T-helper 2 cell treated with Interferon-gamma antibody and Interleukin-4, amounts not matched to agents 100 ng/mL and 5 ng/mL, for 36 hours (primary cell): ENCODE measurements around the gene CRYAB. TPM values are rescaled to one million over a fixed set of nuclear protein-coding genes. Genes with fewer than 3 reads are reported as not detected.

ENCODE experiments used
- intact Hi-C: fragments of 100-400 bp; cut with micrococcal nuclease; formaldehyde crosslinking; loops from one replicate; pipeline ENCODE4 v1.15.1; 2023
- total RNA-seq: library from RNA; stranded (reverse); gene quantifications from 2 replicates; pipeline ENCODE4 v1.2.3, GENCODE V29; 2022

The CRYAB gene, protein sequence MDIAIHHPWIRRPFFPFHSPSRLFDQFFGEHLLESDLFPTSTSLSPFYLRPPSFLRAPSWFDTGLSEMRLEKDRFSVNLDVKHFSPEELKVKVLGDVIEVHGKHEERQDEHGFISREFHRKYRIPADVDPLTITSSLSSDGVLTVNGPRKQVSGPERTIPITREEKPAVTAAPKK
- not detected in 2 replicates for total RNA-seq

DNA sequence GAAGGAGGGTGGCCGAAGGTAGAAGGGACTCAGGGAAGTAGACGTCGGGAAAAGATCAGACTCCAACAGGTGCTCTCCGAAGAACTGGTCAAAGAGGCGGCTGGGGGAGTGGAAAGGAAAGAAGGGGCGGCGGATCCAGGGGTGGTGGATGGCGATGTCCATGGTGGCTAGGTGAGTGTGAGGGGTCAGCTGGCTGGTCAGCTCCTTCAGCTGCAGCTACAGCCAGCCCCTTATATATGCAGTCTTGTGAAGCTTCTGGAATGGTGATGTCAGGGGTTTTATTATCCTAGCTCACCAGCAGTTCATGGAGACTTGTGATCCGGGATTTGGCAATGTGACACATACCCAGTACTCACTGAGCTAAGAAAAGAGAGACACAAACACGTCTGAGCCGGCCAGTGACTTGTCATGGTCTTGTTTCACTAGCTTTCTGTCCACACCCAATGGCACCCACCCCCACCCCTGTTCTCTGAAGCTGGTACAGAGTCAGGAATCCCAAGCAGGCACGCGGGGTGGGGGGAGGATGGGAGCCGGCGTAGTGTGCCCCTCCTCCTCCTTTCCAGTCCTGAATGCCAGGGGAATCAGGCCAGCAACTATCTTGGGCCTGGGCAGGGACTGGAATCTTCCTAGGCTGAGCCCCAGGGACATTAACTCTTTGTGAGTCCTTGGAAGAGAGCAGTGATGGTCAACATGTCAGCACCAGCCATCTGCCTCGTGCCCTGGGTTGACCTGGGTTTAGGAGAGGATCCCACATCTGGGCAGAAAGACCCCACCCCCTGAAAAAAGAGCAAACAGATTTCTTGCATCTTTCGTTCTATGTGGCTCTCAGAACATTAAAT is at the start of gene CRYAB:
Gene CRYAB, minus strand, starts transcription at position 208 of the 839 bp plus-strand sequence. Its CDS starts 46 bp downstream, at position 162.
- intact Hi-C loops, result no loop called here

DNA sequence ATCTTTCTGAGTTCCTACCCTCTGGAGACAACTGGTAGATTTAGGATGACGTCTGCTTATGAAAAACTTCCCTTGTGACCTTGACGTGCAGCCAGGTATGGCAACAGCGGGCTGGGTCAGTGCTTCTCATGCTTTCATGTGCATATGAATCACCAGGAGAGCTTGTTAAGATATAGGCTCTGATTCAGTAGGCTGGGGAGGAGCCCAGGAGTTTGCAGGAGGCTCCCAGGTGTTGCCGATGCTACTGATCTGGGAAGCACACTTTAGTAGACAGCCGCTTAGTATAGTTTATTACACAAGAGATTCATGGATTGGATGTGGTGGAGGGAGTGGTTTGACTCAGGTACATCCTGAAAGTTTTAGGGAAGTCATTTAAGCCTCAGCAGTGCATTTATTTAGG is 49.3 kb upstream of the CRYAB start:
- intact Hi-C loops, result no loop called here

DNA sequence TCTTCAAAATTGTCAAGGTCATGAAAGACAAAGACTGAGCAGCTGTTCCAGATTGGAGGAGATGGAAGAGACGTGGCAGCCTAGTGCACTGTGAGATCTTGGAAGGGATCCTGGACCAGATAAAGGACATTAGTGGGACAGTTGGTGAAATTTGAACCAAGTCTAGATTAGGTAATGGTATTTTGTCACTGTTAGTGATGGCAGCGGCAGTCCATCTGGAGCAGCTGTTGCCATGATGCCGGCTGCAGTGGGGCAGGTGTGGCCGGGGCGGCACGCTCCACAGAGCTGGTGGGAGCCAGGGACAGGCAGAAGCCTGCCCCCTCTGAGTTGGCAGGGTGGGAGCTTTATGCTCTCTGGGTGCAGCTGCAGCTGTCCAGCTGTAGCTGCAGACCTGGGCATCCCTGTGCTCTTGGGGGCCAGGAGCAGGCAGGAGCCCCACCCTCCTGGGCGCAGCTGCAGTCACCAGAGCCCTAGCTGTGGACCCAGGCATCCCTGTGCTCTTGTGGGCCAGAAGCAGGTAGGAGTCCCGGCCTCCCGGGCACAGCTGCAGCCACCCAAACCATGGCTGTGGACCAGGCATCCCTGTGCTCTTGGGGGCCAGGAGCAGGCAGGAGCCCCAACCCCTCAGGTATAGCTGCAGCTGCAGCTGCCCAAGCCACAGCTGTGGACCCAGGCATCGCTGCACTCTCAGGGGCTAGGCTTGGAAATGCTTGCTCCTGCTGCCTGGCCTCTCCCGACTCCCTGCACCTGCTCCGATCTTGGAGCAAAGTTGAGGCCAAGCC is 46.3 kb upstream of the CRYAB start:
- intact Hi-C loops, result no loop called here

DNA sequence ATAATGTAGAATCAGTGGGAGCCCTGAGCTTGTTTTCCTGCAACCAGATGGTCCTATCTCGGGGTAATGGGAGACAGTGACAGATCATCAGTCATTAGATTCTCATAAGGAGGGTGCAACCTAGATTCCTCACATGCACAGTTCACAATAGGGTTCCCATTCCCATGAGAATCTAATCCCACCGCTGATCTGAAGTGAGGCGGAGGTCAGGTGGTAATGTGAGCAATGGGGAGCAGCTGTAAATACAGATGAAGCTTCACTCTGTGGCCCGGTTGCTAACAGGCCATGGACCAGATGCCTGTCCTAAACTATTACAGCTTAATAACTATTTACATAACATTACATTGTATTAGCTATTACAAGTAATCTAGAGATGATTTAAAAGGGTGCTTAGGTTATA is 42.6 kb upstream of the CRYAB start:
- intact Hi-C loops, result no loop called here

DNA sequence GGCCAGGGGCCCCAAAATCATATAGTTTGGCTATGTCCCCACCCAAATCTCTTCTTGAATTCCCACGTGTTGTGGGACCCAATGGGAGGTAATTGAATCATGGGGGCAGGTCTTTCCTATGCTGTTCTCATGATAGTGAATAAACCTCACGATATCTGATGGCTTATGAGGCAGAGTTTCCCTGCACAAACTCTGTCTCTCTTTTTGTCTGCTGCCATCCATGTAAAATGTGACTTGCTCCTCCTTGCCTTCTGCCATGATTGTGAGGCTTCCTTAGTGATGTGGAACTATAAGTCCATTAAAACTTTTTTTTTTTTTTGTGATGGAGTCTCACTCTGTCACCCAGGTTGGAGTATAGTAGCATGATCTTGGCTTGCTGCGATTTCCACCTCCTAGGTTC is 40.0 kb upstream of the CRYAB start:
- intact Hi-C loops, result no loop called here

DNA sequence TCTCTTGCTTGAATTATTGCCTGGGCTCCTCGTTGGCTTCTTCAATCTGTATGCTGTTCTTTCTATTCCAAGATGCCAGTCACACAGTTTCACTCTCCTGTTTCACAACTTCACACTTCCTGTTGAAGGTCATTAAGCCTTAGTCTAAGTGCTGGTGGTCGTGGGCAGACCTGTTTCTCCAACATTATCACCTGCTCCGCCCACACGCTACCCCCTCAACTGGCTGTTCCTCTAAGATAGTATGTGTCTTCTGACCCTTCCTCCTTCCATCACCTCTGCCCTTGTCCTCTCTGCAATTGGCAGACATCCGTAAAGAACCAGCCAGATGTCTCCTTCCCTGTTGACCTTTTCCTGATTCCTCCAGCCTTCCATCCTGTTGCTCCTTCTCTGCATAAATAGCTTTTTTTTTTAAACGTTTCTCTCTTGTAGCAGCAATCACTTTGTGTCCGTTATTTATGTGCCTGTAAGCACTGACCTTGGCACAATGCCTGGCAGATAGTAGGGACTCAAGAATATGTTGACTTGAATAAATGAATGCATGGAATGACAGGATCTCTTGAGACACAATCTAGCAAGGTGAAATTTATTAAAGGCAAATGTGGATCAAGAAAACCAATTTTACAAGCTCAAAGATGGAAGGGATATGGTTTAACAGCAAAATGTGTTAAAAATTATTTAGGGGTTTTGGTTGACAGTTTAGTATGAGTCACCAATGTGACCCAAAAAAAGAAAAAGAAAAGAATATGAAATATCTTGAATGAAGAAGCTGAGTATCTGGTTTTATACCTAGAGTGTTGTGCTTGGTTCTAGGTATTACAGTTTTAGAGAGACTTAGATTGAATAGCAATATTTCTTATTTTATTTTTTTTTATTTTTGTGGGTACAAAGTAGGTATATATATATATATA is 38.2 kb upstream of the CRYAB start:
- intact Hi-C loops, result no loop called here

DNA sequence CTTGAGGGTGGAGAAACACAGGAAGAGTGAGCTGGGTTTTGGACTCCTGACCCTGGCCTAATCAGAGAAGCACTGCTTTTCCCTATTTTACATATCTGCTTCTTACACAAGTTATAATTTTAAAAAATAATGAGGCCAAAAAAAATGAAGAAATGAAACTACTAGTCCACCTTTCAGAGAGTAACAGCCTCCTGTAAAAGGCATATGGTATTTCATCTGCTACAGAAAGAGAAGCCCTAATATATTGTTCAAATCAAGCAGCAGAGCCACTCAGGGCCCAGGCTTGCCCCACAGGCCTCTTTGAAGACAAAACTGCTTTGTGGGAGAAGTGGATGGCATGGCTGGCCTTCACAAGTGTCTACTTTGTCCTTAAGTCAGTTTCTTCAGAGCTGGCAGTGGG is 35.6 kb upstream of the CRYAB start:
- intact Hi-C loops, result no loop called here

DNA sequence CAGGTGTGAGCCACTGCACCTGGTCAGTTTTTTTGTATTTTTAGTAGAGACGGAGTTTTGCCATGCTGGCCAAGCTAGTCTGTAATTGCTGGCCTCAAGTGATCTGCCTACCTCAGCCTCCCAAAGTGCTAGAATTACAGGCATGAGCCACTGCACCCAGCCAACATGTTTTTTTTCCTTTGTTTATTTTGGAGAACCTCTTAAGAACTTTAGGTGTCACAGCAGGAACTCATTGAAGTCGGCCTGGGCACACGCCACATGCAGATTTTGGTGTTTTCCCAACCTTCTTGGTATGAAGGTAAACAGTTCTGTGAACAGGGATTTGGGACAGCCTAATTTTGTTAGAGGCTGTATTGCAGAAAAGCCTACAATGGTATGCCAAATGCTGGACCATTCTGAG is 34.9 kb upstream of the CRYAB start:
- intact Hi-C loops, result no loop called here

DNA sequence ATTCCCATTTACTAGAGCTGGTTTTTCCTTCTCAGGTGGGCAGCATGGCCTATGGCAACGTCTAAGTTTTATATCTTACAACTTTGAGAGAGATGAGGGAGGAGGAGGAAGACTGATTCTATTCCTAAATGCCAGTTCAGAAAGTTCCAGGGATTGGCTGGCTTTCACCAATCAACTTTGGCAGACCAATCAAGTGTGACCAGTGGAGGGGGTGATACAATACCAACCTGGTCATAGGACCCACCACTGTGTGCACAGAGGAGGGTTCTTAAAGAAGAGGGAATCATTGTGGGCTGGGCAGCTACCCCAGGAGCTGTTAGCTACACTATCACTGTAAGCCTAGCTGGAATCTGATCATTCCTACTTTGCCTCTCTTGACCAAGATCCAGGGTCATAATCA is 33.6 kb upstream of the CRYAB start:
- intact Hi-C loops, result no loop called here

DNA sequence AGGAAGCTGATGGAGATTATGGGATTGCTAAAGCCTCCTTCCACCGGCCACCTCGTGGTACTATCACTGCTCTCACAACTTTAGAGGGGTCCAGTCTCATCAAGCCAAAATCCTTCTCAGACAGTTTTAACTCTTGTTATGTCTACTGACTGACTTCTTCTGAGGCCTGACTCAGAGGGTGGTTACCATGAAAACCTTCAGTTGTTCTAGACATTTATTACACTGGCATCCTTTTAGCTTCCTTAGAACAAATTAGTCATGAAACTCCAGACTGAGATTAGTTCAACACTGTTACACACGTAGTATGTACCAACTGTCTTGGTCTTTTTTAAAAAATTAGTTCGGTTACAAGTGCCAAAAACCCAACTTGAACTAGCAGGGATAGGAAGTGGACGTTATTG is 33.1 kb upstream of the CRYAB start:
- intact Hi-C loops, result no loop called here

DNA sequence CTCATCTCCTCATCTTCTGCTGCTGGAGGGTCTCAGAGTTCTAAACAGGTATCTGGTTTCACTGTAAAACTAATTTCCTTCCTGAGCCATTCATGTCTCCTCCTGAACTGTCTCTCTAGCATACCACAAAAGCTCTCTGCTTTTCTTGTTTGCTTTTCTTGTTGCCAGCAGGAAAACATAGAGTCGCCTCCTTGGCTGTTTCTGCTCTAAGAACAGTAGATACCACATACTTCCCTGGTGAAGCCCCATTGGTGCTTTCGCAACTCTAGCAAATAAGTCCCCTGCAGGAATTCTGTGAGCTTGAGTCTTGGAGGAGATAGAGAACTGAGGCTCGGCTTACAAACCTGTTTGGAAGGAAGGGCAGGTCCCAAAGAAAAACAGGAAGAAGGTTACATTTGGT is 32.6 kb upstream of the CRYAB start:
- intact Hi-C loops, result no loop called here

DNA sequence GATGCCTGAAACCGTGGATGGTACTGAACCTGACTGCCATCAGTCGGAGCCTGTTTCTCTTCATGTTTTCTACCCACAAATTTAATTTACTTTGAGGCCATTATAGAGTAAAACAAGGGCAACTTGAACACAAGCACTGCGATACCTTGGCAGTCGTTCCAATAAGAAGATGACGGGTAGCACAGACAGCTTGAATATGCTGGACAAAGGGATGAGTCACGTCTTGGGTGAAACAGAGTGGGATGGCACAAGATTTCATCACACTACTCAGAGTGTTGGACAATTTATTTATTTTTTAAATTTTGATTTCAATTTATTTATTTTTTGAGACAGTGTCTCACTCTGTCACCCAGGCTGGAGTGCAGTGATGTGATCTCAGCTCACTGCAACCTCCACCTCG is 31.3 kb upstream of the CRYAB start:
- intact Hi-C loops, result no loop called here

DNA sequence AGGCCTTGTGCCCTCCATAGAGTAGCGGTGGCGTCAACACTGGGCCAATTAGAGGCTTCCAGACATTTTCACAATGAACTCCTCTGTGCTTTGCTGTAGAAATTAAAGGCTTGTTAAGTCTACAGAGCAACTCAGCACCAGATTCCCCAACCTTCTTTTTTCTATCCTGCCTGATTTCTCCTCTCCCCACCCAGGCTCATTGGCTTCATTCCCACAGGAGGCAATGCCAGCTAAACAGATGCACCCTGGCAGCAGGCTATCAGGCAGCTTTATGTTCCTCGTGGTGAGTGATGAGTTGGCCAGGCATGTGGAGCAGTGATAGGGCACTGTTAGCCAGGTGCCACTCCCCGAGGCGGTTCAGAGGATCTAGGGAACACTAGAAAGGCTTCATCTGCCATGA is 30.4 kb upstream of the CRYAB start:
- intact Hi-C loops, result no loop called here

DNA sequence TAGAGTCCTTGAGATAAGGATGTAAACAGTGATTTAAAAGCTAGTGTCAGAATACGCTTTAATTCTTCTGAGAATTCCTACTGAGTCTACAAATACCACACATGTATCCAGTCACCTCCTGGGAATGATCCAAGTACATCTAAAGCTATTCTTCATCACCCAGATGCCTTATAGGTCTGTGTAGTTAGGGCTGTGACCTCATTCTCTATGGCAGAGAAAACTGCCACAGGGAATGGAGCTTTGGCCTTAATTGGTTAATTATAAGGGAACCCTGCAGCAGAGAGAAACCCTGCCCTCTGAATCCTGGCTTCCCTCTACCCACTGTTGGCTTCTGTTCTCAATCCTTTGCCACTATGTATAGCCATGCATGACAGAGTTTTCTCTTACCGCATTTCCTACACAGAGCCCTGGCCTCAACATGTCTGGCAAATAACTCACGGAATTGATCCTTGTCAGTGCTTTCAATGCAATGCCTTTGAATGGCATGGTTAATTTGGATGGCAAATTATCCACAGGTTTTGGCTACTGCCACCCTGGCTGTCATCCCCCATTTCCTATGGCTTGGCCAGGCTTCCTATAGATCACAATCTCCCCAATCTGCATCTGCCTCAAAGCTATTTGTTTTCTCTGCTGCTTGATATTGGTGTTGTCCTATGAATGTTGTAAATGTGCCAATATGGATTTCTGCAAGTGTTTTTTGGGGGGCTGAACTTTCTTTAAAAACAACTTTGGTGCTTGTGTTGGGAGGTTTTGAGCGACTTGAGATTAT is 28.4 kb upstream of the CRYAB start:
- intact Hi-C loops, result no loop called here

DNA sequence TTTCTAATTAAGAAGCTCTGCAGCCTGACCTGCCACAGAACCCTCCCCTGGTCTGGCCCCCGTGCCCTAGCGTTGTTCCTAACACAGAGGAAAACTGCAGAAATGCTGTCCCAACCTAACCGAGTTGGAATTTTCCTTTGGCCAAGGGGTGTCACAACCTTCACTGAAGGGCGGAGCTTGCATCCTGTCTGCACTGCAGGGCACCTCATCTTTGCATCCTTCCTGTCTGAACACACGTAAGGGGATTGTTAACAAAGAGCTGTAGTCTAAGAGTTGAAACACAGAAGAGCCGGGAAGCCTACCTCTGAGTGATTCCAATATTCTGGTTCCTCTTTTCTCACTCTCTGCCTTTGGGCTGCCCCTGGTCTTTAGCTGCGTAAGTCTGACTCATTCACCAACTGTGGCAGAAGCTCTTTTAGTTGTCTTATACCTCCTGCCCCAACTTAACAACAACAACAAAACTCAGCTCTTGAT is 27.2 kb upstream of the CRYAB start:
- intact Hi-C loops, result no loop called here

DNA sequence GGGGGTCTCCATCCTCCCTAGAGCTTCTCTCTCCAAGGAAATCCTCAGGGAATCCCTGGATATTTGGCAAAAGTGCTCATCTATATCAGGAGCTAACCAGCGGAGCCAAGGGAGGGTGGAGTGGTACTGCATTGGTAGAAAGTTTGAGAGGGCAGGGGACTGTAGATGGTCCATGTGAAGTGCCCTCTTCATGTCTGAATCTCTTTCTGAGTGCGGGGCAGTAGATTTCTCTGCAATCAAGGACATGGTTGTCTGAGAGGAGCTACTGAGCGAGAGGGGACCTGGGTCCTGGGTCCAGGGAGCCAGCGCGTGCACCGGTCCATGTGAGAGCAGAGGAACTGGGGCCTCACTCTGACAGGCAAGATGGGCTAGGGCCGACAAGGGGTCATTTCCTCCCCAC is 26.3 kb upstream of the CRYAB start:
- intact Hi-C loops, result loop anchor here (2.0 kb wide), 2 partner anchors 59 to 87 kb away; partner anchors contain the start of genes CFAP68, DLAT and FDXACB1

DNA sequence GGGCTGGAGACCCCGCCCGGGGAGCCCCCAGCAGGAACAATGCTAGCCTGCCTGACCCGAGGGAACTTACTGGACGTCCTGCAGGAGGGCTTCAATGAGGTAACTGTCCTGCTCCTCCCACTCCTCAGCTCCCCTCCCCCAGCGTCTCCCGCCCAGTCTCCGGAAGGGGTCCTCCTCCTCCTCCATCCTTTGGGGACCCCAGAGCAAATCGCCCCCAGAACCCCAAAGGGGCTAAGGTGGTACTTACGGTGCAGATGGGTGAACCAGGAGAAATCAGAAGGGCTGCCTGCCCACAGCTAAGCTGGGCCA is 25.8 kb upstream of the CRYAB start:
- intact Hi-C loops, result loop anchor here (2.0 kb wide), 2 partner anchors 59 to 87 kb away; partner anchors contain the start of genes CFAP68, DLAT and FDXACB1

DNA sequence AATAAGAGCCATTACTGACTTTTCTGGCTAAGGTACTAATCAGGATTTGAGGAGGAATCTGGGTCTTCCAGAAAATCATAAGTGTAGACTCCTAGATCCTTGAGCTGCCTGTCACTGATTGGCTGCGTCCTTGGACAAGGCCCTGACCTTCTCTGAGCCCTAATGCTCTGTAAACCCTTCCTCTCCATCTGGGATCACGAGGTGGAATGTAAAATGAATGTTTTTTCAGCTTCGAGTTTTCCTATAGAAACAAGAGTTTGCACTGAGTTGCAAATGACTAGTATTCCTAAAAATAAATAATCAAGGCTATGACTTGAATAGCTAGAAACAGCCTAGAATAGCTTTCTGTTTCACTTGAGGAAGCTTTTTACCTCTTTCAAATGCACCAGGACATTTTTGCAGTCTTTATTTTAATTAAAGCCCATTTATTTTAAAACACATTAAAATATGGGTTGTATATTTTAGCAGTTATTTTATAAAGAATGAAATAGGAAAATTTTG is 24.5 kb upstream of the CRYAB start:
- intact Hi-C loops, result loop anchor here (2.0 kb wide), 2 partner anchors 57 to 89 kb away; partner anchors contain the start of genes CFAP68, DLAT and FDXACB1

DNA sequence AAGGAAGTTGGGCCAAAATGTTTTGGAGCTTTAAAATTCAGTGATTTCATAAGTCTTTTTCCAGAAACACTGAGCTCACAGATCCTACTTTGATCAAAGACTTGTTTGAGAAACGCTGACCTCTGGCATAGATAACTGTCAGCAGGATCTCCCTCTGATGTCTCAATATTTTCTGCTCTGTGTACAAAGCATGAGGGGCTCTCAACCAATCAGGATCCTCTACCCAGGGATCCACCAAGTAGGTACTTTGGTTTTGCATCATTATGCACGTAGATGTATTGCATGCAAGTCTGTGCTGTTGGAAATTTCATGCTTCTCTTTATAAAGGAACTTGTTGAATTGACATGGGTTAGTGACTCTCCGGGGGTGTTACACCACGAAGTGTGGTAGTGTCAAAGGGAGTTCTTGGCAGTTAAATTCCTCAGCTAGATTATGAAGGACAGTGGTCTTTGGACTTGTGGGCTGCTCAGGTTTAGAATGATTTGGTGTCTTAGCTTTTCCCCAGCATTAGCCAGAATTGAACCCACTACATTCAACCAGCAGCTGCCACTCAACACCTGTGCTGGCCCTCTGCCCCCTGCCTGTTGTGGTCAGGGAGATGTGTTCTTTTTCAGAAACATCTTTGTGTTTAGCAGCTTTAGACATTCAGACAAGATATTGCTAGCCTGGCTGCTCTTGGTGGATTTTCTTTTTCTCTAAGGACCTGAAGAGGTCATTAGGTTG is 23.9 kb upstream of the CRYAB start:
- intact Hi-C loops, result loop anchor here (2.0 kb wide), 2 partner anchors 57 to 89 kb away; partner anchors contain the start of genes CFAP68, DLAT and FDXACB1
